ENCODE measurements around the gene MYRIP. TPM values are rescaled to one million over a fixed set of nuclear protein-coding genes. Genes with fewer than 3 reads are reported as not detected.

MYRIP gene
- total RNA-seq, 1 donor from 2014 or later = 1.0 TPM

DNA sequence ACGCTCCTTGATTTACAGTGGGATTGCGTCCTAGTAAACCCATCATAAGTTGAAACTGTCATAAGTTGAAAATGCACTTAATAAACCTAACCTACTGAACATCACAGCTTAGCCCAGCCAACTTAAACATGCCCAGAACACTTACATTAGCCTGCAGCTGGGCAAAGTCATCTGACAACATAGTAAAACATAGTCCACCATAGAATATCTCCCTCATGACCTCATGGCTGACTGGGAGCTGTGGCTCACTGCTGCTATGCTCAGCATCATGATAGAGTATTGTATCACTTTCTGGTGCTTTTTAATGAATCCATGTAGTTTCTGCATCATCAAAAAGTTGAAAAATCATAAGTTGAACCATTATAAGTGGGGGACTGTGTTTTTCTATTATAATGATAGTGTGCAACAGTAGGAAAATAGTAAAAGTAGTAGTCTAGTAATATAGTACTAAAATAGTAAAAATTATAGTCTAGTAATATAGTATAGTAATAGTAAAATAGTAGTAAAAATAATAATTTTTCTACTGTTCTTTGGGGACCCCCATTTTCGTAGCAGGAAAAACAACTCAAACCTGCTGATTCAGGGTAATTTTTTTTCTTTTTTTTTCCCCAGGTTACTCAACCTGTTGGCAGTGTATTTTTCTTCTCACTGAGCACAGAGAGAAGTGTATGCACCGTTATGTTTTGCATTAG, 233.5 kb downstream of the MYRIP start:
- H3K27ac ChIP-seq (ENCODE audit: low read depth, low read length) = no peak overlapping the region

DNA sequence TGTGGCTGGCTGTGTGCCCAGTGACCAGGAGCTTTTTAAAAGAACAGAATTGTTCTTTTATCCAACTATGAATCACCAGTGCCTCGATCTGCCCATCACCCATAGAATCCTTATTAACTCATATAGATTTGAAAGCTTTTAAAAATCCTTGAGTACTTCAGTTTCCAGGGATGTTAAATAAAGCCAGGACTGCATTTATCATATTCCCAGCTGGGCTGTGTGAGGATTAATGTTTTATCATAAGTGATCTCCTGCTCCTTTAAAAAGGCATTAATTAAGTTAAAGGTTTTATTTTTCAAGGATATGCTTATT, 234.0 kb downstream of the MYRIP start:
- Histone ChIP-seq H3K9ac (ENCODE audit: low read depth in 1 of 3, low read length in 3 of 3) (no peak overlapping the region), H3K27ac (ENCODE audit: low read depth, low read length) (no peak overlapping the region), H3K4me1 (ENCODE audit: control insufficient read depth in 3 of 3, insufficient read depth in 3 of 3, low read length in 3 of 3) (no peaks in the 10 kb centered on the region), H3K9me3 (ENCODE audit: control insufficient read depth in 3 of 3, low read length in 3 of 3) (no peaks in the 10 kb centered on the region), H3K27me3 (ENCODE audit: control insufficient read depth in 3 of 3, insufficient read depth in 3 of 3, low read length in 3 of 3) (no peaks in the 10 kb centered on the region), H3K36me3 (ENCODE audit: control insufficient read depth in 3 of 3, insufficient read depth in 3 of 3, low read length in 3 of 3) (no peaks in the 10 kb centered on the region), H3K4me3 (ENCODE audit: low read length in 3 of 3) (no peak overlapping the region)

More for the DNA sequence above, 233.5 kb downstream of the MYRIP start:
- no peaks in the 10 kb centered on the region for H3K27me3 ChIP-seq (ENCODE audit: control insufficient read depth in 3 of 3, insufficient read depth in 3 of 3, low read length in 3 of 3)
- H3K9me3 ChIP-seq (ENCODE audit: control insufficient read depth in 3 of 3, low read length in 3 of 3) = no peaks in the 10 kb centered on the region
- H3K36me3 ChIP-seq (ENCODE audit: control insufficient read depth in 3 of 3, insufficient read depth in 3 of 3, low read length in 3 of 3) = no peaks in the 10 kb centered on the region
- H3K4me3 ChIP-seq (ENCODE audit: low read length in 3 of 3) = no peak overlapping the region
- no peaks in the 10 kb centered on the region for H3K4me1 ChIP-seq (ENCODE audit: control insufficient read depth in 3 of 3, insufficient read depth in 3 of 3, low read length in 3 of 3)
- H3K9ac ChIP-seq (ENCODE audit: low read depth in 1 of 3, low read length in 3 of 3) = no peak overlapping the region

DNA sequence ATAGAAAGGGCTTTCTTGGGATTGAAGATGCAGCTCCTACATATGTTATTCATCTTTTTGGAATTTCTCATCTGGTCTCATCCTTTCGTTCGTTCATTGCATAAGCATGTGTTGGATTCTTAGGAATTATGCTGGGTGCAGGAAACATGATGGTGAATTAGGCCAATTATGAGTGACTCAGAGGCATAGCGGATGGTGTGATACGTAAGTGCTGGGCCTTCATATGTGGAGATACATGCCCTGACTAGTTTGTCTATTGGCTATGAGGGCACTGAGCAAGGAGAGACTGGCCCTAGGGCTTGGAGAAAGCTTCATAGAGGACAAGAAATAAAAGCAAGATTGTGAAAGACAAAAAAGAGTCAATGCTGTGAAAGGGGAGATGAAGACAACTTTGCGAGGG, 235.1 kb downstream of the MYRIP start:
- H3K4me3 ChIP-seq (ENCODE audit: low read length in 3 of 3) = no peak overlapping the region
- H3K9ac ChIP-seq (ENCODE audit: low read depth in 1 of 3, low read length in 3 of 3) = no peak overlapping the region
- H3K27ac ChIP-seq (ENCODE audit: low read depth, low read length) = no peak overlapping the region
- H3K9me3 ChIP-seq (ENCODE audit: control insufficient read depth in 3 of 3, low read length in 3 of 3) = no peaks in the 10 kb centered on the region
- H3K36me3 ChIP-seq (ENCODE audit: control insufficient read depth in 3 of 3, insufficient read depth in 3 of 3, low read length in 3 of 3) = no peaks in the 10 kb centered on the region
- no peaks in the 10 kb centered on the region for H3K27me3 ChIP-seq (ENCODE audit: control insufficient read depth in 3 of 3, insufficient read depth in 3 of 3, low read length in 3 of 3)
- no peaks in the 10 kb centered on the region for H3K4me1 ChIP-seq (ENCODE audit: control insufficient read depth in 3 of 3, insufficient read depth in 3 of 3, low read length in 3 of 3)

DNA sequence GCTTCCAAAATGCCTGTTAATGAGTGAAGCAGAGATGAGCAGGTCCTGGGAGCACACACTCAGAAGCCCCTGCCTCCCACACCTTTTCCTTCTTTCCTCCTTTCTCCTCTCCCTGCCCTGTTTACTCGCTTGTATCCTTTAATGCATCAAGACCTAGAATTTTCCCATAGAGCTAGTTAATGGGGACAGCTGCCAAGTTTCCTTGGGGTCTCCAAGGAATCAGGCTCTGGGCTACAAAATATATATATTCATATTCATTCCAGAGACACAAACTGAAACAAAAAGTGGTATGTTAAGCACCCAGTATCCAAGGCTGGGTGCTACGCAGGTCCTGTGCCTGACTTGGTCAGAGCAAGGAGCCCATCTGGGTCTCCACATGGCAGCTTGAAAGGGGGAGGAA, 235.6 kb downstream of the MYRIP start:
- Histone ChIP-seq H3K27me3 (ENCODE audit: control insufficient read depth in 3 of 3, insufficient read depth in 3 of 3, low read length in 3 of 3) (no peaks in the 10 kb centered on the region), H3K4me1 (ENCODE audit: control insufficient read depth in 3 of 3, insufficient read depth in 3 of 3, low read length in 3 of 3) (no peaks in the 10 kb centered on the region), H3K36me3 (ENCODE audit: control insufficient read depth in 3 of 3, insufficient read depth in 3 of 3, low read length in 3 of 3) (no peaks in the 10 kb centered on the region), H3K9ac (ENCODE audit: low read depth in 1 of 3, low read length in 3 of 3) (no peak overlapping the region), H3K27ac (ENCODE audit: low read depth, low read length) (no peak overlapping the region), H3K9me3 (ENCODE audit: control insufficient read depth in 3 of 3, low read length in 3 of 3) (peaks cover 0 to 3% (median 0%) of the 10 kb centered on the region in 3 donors), H3K4me3 (ENCODE audit: low read length in 3 of 3) (no peak overlapping the region)

DNA sequence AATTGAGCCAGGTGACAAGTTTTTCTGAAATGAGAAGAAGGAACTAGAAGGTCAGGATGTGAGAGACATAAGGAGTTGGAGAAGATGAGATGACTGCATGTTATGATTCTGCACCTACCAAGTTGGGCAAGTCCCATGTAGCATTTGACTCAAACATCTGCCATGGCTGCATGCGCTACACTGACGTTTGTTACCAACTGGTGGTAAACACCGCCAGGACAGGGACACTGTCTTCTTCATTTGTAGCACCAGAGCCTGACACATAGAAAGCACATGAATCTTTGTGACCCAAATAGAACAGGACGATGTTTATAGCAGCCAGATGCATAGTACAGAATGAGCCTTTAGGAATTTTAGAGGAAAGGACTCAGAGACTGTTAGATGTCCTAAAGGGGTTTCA, 236.7 kb downstream of the MYRIP start:
- Histone ChIP-seq H3K27ac (ENCODE audit: low read depth, low read length) (no peak overlapping the region), H3K36me3 (ENCODE audit: control insufficient read depth in 3 of 3, insufficient read depth in 3 of 3, low read length in 3 of 3) (no peaks in the 10 kb centered on the region)

DNA sequence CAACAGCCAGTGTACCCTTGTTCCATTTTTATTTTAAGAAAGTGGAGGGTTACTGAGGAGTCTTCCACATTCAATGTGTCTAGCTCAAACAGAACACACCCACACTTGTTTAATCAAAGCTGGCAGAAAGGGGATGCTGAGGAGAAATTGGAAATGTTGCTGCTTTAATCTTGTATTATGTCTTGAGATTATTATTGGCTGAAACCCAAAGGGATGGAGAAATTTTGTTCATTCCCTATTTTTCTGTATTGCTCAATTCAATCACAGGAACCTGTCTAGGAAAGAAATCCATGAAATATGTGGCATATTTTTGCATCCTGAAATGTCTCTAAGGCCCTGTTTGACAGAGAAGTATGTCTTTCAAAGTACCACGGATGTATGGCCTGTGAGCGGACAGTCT, 238.0 kb downstream of the MYRIP start:
- H3K36me3 ChIP-seq (ENCODE audit: control insufficient read depth in 3 of 3, insufficient read depth in 3 of 3, low read length in 3 of 3) = no peaks in the 10 kb centered on the region
- no peaks in the 10 kb centered on the region for H3K27me3 ChIP-seq (ENCODE audit: control insufficient read depth in 3 of 3, insufficient read depth in 3 of 3, low read length in 3 of 3)
- peaks cover 0 to 3% (median 0%) of the 10 kb centered on the region in 3 donors for H3K9me3 ChIP-seq (ENCODE audit: control insufficient read depth in 3 of 3, low read length in 3 of 3)

More for the DNA sequence above, 236.7 kb downstream of the MYRIP start:
- H3K4me1 ChIP-seq (ENCODE audit: control insufficient read depth in 3 of 3, insufficient read depth in 3 of 3, low read length in 3 of 3) = no peaks in the 10 kb centered on the region
- no peak overlapping the region for H3K9ac ChIP-seq (ENCODE audit: low read depth in 1 of 3, low read length in 3 of 3)
- no peaks in the 10 kb centered on the region for H3K27me3 ChIP-seq (ENCODE audit: control insufficient read depth in 3 of 3, insufficient read depth in 3 of 3, low read length in 3 of 3)
- H3K4me3 ChIP-seq (ENCODE audit: low read length in 3 of 3) = no peak overlapping the region
- H3K9me3 ChIP-seq (ENCODE audit: control insufficient read depth in 3 of 3, low read length in 3 of 3) = peaks cover 0 to 3% (median 0%) of the 10 kb centered on the region in 3 donors

DNA sequence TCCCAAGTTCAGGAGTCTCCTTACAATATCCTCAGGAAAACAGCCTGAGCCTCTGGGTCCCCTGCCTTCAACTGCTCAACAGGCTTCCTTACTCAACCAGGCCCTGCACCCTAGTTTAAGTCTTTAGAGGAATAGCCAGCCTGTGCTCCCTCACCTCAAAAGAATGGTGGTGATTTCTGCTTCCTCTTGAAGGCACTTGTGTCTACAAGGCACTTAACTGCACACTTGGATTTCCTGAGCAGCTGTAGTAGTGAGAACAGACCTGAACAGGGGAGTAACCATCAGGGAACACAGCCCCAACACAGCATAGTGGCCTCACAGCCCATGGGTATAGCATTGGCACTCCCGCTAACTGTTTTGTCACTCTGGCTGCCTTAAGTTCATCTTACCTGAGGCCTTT, 244.3 kb downstream of the MYRIP start:
- Histone ChIP-seq H3K9ac (ENCODE audit: low read depth in 1 of 3, low read length in 3 of 3) (no peak overlapping the region), H3K27ac (ENCODE audit: low read depth, low read length) (no peak overlapping the region), H3K9me3 (ENCODE audit: control insufficient read depth in 3 of 3, low read length in 3 of 3) (peaks cover 0 to 3% (median 0%) of the 10 kb centered on the region in 3 donors), H3K4me3 (ENCODE audit: low read length in 3 of 3) (no peak overlapping the region), H3K4me1 (ENCODE audit: control insufficient read depth in 3 of 3, insufficient read depth in 3 of 3, low read length in 3 of 3) (no peaks in the 10 kb centered on the region), H3K36me3 (ENCODE audit: control insufficient read depth in 3 of 3, insufficient read depth in 3 of 3, low read length in 3 of 3) (no peaks in the 10 kb centered on the region), H3K27me3 (ENCODE audit: control insufficient read depth in 3 of 3, insufficient read depth in 3 of 3, low read length in 3 of 3) (no peaks in the 10 kb centered on the region)

More for the DNA sequence above, 238.0 kb downstream of the MYRIP start:
- no peak overlapping the region for H3K9ac ChIP-seq (ENCODE audit: low read depth in 1 of 3, low read length in 3 of 3)
- H3K27ac ChIP-seq (ENCODE audit: low read depth, low read length) = no peak overlapping the region
- H3K4me3 ChIP-seq (ENCODE audit: low read length in 3 of 3) = no peak overlapping the region
- H3K4me1 ChIP-seq (ENCODE audit: control insufficient read depth in 3 of 3, insufficient read depth in 3 of 3, low read length in 3 of 3) = no peaks in the 10 kb centered on the region

DNA sequence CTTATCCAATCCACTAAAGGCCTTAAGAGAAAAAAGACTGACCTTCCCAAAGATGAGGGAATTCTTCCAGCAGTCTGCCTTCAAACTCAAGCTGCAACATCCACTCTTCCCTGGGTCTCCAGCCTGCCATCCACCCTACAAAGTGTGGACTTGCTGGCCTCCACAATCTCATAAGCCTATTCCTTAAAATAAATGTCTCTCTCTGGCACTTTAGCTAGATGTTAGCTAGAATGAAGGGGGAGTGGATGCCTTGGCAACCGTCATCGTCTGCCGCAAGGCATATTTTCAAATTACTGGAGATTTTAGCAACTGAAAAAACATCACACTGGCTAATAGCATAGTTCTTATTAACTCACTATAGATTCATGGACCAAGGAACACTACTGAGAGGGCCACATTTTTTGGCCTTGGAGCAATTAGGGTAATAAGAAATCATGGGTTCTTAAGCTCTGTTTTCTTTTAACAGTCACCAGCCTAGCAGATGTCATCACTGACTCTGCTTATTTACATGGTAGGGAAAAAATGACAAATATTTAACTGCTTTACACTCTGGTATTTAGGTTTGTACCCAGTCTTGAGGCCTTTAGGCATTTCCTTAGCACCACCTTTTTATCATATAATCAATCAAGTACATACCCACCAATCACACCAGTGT, 245.3 kb downstream of the MYRIP start:
- Histone ChIP-seq H3K9me3 (ENCODE audit: control insufficient read depth in 3 of 3, low read length in 3 of 3) (peaks cover 0 to 3% (median 0%) of the 10 kb centered on the region in 3 donors), H3K9ac (ENCODE audit: low read depth in 1 of 3, low read length in 3 of 3) (no peak overlapping the region), H3K4me3 (ENCODE audit: low read length in 3 of 3) (no peak overlapping the region), H3K27ac (ENCODE audit: low read depth, low read length) (no peak overlapping the region), H3K27me3 (ENCODE audit: control insufficient read depth in 3 of 3, insufficient read depth in 3 of 3, low read length in 3 of 3) (no peaks in the 10 kb centered on the region), H3K4me1 (ENCODE audit: control insufficient read depth in 3 of 3, insufficient read depth in 3 of 3, low read length in 3 of 3) (no peaks in the 10 kb centered on the region), H3K36me3 (ENCODE audit: control insufficient read depth in 3 of 3, insufficient read depth in 3 of 3, low read length in 3 of 3) (no peaks in the 10 kb centered on the region)

DNA sequence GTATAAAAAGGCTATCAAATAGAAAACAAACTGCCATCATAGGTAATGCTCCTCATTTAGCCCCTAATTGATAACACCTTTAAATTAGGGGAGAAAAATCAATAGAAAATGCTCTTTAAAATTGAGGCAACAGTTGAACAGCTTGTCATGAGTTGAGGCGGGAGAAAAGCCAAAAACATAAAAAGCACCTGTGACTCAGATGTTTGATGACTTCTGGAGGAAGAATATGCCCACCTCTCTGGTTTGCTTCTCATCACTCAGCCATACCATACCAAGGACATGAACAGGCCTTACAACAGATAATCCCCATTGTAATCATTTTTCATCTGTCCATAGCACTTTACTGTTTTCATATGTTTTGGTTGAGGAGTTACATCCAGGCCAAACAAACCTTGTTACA, 246.0 kb downstream of the MYRIP start:
- Histone ChIP-seq H3K9ac (ENCODE audit: low read depth in 1 of 3, low read length in 3 of 3) (no peak overlapping the region), H3K27me3 (ENCODE audit: control insufficient read depth in 3 of 3, insufficient read depth in 3 of 3, low read length in 3 of 3) (no peaks in the 10 kb centered on the region), H3K27ac (ENCODE audit: low read depth, low read length) (no peak overlapping the region), H3K4me3 (ENCODE audit: low read length in 3 of 3) (no peak overlapping the region), H3K9me3 (ENCODE audit: control insufficient read depth in 3 of 3, low read length in 3 of 3) (no peaks in the 10 kb centered on the region), H3K36me3 (ENCODE audit: control insufficient read depth in 3 of 3, insufficient read depth in 3 of 3, low read length in 3 of 3) (no peaks in the 10 kb centered on the region), H3K4me1 (ENCODE audit: control insufficient read depth in 3 of 3, insufficient read depth in 3 of 3, low read length in 3 of 3) (no peaks in the 10 kb centered on the region)

DNA sequence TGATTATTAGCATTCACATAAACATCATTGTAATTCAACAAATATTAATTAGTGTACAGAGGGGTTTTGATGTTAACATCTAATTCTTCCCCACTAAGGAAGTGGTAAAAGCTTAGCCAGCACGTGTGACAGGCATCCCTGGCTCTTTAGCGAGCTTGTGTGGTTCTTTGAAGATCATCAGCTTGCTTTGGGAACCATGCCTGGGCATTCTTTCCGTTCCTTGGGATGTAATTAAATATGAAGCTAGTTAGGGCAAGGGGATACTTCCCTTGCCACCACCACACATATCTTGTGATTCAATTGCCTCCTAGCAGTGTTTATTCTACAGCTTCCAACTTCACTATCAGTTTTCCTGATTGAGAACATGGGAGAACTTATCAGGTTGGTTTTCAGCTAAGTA, 246.5 kb downstream of the MYRIP start:
- H3K9ac ChIP-seq (ENCODE audit: low read depth in 1 of 3, low read length in 3 of 3) = no peak overlapping the region
- no peak overlapping the region for H3K27ac ChIP-seq (ENCODE audit: low read depth, low read length)
- no peaks in the 10 kb centered on the region for H3K27me3 ChIP-seq (ENCODE audit: control insufficient read depth in 3 of 3, insufficient read depth in 3 of 3, low read length in 3 of 3)
- no peaks in the 10 kb centered on the region for H3K36me3 ChIP-seq (ENCODE audit: control insufficient read depth in 3 of 3, insufficient read depth in 3 of 3, low read length in 3 of 3)
- no peaks in the 10 kb centered on the region for H3K4me1 ChIP-seq (ENCODE audit: control insufficient read depth in 3 of 3, insufficient read depth in 3 of 3, low read length in 3 of 3)
- H3K9me3 ChIP-seq (ENCODE audit: control insufficient read depth in 3 of 3, low read length in 3 of 3) = no peaks in the 10 kb centered on the region
- no peak overlapping the region for H3K4me3 ChIP-seq (ENCODE audit: low read length in 3 of 3)
